ENCODE results near the gene MICAL1. TPM values are rescaled to one million over a fixed set of nuclear protein-coding genes. Genes with fewer than 3 reads are reported as not detected.

Gene MICAL1
- total and polyA plus RNA-seq, 2 of the 8 experiments (the other 6 are each of a cell fraction or from before 2014, with no cell fraction given): 42.5 to 55.4 TPM

GRCh38 chr6:109440331-109441068 lies 15.1 kb downstream of the MICAL1 start, which contains the start of the genes PPIL6 and SMPD2 (continued):
- TF ChIP-seq GABPA (IDR thresholded peaks at IDR 0.05; ENCODE audit: borderline replicate concordance, insufficient read depth, low read length): no peak
- no peak for TF ChIP-seq NANOG (IDR thresholded peaks at IDR 0.05; ENCODE audit: insufficient read depth, low read depth, low read length, poor library complexity, severe bottlenecking)
- no peak for TF ChIP-seq CHD1 (IDR thresholded peaks at IDR 0.05; ENCODE audit: low read depth, low read length)
- TF ChIP-seq JUND (IDR thresholded peaks at IDR 0.05; ENCODE audit: low read length): no peak
- TF ChIP-seq TBP (IDR thresholded peaks at IDR 0.05; ENCODE audit: low read depth, low read length): peak; percentile 52; the same call in 1 of the 2 replicates
- peak; percentile 54; the same call in 1 of the 2 replicates for TF ChIP-seq TAF1 (IDR thresholded peaks at IDR 0.05; ENCODE audit: low read depth, low read length)
- TF ChIP-seq RBBP5 (IDR thresholded peaks at IDR 0.05; ENCODE audit: borderline replicate concordance, low read depth, low read length): peak; percentile 54; the same call in 1 of the 2 replicates
- TF ChIP-seq ATF2 (IDR thresholded peaks at IDR 0.05; ENCODE audit: low read length): no peak
- no peak for TF ChIP-seq CBX8 (IDR thresholded peaks at IDR 0.05; ENCODE audit: borderline replicate concordance, low read depth, low read length)
- peak; percentile 81 for TF ChIP-seq E2F6 (IDR thresholded peaks at IDR 0.05)
- no peak for TF ChIP-seq CBX5 (IDR thresholded peaks at IDR 0.05; ENCODE audit: low read depth, low read length)
- TF ChIP-seq CEBPB (IDR thresholded peaks at IDR 0.05; ENCODE audit: low read depth, low read length): no peak
- 0 out of 2 replicates have a peak, but pooled peaks have one; percentile 13 for TF ChIP-seq SUZ12 (IDR thresholded peaks at IDR 0.05; ENCODE audit: low read length)
- TF ChIP-seq TCF12 (IDR thresholded peaks at IDR 0.05; ENCODE audit: low read depth, low read length): no peak
- TF ChIP-seq SP2 (IDR thresholded peaks at IDR 0.05; ENCODE audit: low read length): no peak
- no peak for TF ChIP-seq KDM1A (IDR thresholded peaks at IDR 0.05; ENCODE audit: borderline replicate concordance, low read length)
- no peak for TF ChIP-seq RNF2 (IDR thresholded peaks at IDR 0.05; ENCODE audit: borderline replicate concordance, low read depth, low read length, missing control alignments, poor library complexity, severe bottlenecking)
- TF ChIP-seq EZH2 (IDR thresholded peaks at IDR 0.05; ENCODE audit: low read depth, low read length, severe bottlenecking): no peak
- TF ChIP-seq USF2 (IDR thresholded peaks at IDR 0.05; ENCODE audit: low read length): no peak
- no peak for TF ChIP-seq BRCA1 (IDR thresholded peaks at IDR 0.05; ENCODE audit: low read depth, low read length)

All from H1 (cell line).